ENCODE data around the gene PCDHGB3. TPM values are rescaled to one million over a fixed set of nuclear protein-coding genes. Genes with fewer than 3 reads are reported as not detected.

The PCDHGB3 gene
- total and polyA plus RNA-seq, 9 of the 15 experiments (the other 6 are each of a cell fraction or from before 2014, with no cell fraction given), result 0.05 to 0.19 (median 0.11) TPM; not detected in 2

DNA sequence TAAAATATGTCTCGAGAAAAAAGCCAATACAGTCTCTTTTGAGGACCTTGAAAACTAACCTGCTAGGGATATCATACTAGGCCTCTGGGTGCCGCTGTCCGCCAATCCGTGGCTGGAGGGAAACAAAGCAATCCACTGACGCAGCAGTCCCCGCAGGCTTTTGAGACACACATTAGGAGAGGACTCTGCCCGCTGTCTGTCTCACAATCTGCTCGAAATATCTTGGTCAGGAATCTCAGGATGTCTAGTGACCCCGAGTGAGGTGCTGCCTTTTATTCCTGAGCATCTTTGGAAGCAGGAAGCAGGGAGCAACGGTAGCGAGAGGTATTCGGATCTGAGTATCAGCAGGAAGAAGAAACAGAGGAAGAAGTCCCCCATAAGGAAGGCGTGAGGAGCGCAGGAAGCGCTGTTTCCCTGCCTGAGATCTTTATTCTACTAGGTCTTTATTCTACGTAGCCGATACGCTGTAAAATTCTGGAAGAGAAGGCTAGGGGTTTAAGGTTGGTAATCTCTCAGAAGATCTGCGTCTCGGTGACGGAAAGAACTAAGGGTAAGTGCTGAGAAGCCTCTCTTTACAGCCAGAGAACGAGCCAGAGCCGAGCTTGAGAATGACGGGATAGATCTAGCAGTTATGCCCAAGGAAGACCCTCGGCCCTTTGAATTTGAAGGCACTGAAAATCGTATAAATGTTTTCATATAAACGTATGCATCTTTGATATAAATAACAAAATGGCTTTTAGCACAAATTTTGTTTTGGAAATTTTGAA is 43.8 kb upstream of the PCDHGB3 start (continued):
- TF ChIP-seq CBX2 (IDR thresholded peaks at IDR 0.05; ENCODE audit: insufficient read depth, low read length, poor library complexity, severe bottlenecking), result no peak
- no peak for TF ChIP-seq ZFX (CRISPR knock-in tag; IDR thresholded peaks at IDR 0.05)
- peak; percentile 22; the same call in 1 of the 2 replicates for TF ChIP-seq EP300 (IDR thresholded peaks at IDR 0.05; ENCODE audit: low read length)
- peak; percentile 85 for TF ChIP-seq MGA (IDR thresholded peaks at IDR 0.05)
- no peak for TF ChIP-seq POLR2AphosphoS2 (IDR thresholded peaks at IDR 0.05; ENCODE audit: low read length)
- TF ChIP-seq TAF7 (tag; IDR thresholded peaks at IDR 0.05), result no peak
- TF ChIP-seq PHF20 (IDR thresholded peaks at IDR 0.05; ENCODE audit: partially characterized antibody), result no peak
- no peak for TF ChIP-seq CREB3 (tag; conservative IDR thresholded peaks at IDR 0.05; ENCODE audit: low read depth)

Data from K562 (cell line).